ENCODE data around the gene PJA2.
"Not testable (repeated sequence)": the region's sequence is repeated elsewhere in the genome, so short reads cannot be mapped to it uniquely, and the experiment has no call there.

Gene PJA2, protein sequence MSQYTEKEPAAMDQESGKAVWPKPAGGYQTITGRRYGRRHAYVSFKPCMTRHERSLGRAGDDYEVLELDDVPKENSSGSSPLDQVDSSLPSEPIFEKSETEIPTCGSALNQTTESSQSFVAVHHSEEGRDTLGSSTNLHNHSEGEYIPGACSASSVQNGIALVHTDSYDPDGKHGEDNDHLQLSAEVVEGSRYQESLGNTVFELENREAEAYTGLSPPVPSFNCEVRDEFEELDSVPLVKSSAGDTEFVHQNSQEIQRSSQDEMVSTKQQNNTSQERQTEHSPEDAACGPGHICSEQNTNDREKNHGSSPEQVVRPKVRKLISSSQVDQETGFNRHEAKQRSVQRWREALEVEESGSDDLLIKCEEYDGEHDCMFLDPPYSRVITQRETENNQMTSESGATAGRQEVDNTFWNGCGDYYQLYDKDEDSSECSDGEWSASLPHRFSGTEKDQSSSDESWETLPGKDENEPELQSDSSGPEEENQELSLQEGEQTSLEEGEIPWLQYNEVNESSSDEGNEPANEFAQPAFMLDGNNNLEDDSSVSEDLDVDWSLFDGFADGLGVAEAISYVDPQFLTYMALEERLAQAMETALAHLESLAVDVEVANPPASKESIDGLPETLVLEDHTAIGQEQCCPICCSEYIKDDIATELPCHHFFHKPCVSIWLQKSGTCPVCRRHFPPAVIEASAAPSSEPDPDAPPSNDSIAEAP

DNA sequence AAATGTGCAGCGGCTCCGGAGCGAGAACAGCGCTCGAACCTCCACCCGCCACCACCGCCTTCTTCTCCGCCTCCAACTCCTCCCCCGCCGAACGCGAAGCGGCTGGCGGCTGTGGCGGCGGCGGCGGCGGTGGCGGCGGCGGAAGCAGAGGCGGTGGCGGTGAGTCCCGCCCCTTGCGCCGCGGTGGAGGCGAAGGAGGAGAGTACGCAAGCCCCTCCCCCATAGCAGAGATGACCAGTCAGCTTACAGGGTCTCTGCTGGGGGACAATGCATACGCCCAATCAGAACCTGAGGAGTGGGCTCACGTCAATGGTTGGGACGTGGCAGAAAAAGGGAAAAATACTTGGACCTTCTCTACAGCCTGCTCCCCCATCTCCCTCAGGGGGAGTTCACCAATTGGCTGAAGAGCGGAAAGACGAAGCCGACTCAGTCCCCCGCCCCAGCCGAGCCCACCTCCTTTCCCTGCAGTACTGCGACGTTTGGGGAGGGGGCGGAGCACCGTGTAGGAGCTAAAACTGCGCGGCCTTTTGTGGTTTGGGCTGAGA lies at the start of gene PJA2:
Gene PJA2, minus strand, starts transcription at position 131 of the 545 bp plus-strand sequence. CDS start 26,541 bp downstream, outside the sequence.
- DNase-seq (ENCODE audit: low spot score): peak; percentile 83

DNA sequence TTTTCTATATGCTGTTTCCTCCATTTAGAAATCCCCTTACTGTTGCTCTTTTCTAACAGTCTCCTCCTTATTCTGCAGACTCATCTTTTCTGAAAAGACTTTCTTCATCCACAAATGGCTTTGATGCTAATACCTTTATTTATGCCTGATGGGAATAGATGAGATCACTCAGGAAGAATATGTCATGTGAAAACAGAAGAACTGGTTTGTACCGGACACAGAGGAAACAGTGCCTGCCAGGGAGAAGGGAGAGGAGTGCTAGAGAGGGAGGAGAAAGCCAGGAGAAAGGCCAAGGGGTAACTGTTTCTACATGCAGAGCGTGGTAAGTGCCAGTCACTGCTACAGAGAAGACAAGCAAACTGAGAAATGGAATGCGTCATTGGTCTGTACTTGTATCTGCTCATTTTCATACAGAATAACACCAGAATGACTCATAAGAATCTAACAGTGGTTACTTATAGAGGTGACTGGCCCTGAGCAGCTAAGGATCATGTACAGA lies 45.9 kb upstream of the PJA2 start:
- no peak for DNase-seq (ENCODE audit: low spot score)

DNA sequence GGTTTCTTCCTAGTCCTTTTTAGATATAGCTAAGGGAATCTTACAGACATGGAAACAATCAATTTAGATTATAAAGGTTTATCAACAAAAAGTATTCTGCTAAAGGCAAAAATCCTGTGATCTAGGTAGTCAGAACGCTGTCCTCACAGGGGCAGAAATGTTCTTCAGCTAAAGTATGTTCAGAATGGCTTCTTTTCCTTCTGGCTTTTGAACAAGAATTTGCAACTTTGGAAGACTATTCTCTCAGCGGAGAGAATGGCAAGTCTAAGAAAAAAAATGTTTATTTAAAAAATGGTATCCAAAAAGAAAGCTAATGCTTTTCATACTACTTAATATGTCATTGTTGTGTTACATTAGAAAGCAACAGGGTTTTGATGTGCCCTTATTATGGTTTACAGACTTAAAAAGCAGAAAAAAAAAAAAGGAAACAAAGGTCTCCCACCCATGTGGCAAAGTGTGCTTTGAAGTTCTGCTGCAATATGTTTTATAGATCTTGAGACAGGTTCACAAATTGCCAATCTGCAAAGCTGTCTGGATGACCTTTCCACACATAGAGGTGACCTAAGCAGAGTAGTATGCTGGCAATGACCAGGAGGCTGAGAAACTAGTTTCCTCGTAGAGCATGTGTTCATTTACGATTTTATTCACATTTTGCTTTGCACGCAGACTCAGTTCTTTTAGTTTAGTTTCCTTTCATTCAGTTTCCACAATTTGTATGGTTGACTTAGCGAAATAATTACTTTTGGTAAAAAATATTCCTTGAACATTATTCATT lies 45.1 kb upstream of the PJA2 start:
- DNase-seq (ENCODE audit: low spot score): no peak

DNA sequence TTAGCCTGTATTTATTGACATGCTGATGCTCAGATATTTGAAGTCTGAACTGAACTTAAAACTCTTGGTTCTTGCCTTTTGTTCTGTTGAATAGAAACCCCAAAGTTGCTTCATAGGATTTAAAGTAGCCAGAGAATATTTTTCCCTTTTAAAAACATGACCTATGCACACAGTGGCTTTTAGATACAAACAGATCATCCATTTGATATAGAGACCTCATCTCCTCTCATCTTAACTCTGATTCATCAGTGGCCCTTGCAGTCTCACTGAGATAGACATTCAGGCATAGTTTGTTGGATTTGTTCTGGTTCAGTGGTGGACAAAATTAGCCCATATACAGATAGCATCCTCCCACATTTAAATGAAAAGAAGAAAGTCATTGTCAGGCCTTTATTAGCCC lies 43.5 kb upstream of the PJA2 start:
- no peak for DNase-seq (ENCODE audit: low spot score)

DNA sequence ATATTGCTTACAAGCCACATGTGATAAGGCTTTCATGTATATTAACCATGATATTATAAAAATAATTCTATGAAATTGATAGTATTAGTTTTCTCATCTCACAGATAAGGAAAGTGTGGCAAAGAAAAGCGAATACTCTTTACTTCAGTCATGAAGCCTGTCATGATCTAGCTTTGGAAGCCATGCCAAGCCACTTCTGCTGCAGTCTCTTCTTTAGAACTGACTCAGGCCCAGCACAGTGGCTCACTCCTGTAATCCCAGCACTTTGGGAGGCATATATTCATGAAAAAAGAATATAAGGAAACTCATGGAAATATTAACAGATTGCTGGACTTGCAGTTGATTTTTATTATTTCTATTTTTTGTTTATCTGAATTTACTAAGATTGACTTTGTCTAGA lies 42.9 kb upstream of the PJA2 start:
- no peak for DNase-seq (ENCODE audit: low spot score)

DNA sequence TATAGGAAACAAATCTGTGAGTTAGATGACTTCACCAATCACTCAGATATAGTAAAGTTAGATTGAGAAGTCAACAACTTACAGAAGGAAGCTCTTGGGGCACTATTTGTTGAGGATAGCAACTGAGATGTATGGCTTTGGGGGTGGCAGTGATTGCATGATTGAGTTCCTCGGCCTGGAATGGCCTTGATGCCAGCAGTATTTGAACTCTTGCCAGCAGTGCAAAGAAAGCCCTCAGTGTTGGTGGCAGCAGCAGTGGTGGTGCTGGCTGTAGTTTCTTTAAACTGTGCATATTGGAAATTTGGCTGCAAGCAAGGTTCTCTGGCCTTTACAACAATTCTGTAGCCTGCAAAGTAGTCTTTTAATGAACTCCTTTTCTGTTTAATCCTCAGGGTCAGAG lies 41.4 kb upstream of the PJA2 start:
- DNase-seq (ENCODE audit: low spot score): no peak

DNA sequence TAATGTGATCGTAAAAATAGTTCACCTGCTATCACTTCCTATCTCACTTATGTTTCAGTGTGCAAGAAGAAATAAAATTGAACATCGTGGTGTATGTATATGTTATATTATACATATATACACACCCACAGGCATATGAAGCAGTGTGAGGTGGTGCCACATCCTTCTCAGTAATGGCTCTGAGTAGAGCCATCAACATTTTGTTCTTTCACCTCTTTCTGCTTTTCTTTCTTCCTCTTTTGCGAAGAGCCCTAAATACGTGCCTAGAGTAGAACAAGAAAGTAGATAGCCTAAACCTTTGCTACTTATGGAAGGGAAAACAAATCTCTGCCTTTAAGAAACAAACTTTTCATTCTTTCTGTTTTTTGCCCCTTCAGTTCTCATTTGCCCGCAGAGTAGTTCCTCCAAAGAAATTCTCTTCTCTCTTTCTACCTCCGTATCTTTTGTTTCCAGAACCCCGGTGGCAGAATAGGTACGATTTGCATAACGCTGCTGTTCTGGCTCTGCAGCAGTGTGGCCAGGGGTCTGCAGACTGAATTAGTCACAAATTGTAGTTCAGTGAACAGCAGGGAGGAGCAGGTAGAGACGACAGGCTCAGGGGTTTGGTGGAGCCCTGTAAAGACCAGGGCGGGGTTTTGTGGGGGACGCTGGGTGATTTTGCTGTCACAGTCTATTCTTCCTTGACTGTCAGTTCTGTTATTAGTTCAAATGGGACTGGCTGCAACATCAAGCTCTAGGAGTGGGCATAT lies 40.5 kb upstream of the PJA2 start:
- no peak for DNase-seq (ENCODE audit: low spot score)

DNA sequence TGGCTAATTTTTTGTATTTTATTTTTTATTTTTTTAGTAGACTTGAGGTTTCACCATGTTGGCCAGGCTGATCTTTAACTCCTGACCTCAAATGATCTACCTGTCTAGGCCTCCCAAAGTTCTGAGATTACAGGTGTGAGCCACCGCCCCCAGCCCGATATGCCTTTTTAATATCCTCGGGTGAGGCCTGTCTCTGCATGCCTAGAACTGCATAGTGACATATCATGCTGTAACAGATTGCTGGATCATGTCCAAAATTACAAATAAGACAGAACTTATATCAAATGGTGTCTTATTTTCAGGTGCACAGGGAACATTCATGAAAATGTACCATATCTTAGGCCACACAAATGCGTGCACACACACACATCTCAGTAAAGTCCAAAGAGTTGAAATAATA lies 39.1 kb upstream of the PJA2 start:
- DNase-seq (ENCODE audit: low spot score): no peak

DNA sequence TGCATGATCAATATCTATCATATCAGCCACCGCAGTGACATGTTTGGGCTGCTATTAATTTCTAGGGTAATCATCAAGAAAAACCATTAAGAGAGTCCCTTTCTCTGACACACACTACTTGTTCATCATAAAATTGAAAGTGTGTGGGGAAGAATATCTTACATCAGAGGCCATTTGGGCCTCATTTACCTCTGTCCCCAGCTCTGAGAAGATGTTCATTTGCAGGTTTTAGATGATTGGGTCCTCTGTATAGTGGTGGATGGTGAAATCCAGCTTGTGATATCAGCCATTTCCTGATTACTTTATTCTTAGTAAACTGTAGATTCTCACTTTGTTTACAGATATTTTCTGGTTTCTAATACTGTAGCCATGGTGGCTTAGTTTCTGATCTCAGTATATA lies 29.8 kb upstream of the PJA2 start:
- no peak for DNase-seq (ENCODE audit: low spot score)

DNA sequence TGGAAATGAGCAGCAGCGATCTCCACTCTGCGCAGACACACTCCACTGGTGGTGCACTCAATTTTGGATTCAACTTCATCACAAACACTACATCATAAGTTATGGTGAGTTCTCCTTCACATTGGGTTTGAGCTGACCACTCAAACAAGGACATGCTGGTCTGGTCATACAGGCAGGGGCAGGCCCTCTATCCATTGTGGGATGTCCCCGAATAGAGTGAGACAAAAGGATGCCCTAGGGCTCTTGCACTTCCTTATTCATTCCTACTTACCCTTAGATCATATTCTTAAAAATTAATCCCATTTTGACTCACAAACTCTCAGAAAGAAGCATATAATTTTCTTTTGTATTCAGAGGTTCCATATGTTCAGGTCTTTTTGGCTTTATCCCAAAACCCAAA lies 16.3 kb upstream of the PJA2 start:
- DNase-seq (ENCODE audit: low spot score): no peak

DNA sequence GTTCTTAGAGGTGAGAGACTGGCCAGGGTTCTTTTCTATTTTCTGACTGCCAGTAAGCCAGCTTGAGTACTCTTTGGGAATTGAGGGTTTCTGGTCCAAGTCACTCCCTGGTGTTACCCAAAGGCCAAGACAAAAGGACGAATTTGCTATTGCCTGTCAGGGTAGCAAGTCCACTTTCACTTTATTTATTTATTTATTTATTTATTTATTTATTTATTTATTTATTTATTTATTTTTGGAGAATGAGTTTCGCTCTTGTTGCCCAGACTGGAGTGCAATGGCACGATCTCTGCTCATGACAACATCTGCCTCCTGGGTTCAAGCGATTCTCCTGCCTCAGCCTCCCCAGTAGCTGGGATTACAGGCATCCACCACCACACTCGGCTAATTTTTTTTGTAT lies 15.7 kb upstream of the PJA2 start:
- DNase-seq (ENCODE audit: low spot score): not testable (repeated sequence)

DNA sequence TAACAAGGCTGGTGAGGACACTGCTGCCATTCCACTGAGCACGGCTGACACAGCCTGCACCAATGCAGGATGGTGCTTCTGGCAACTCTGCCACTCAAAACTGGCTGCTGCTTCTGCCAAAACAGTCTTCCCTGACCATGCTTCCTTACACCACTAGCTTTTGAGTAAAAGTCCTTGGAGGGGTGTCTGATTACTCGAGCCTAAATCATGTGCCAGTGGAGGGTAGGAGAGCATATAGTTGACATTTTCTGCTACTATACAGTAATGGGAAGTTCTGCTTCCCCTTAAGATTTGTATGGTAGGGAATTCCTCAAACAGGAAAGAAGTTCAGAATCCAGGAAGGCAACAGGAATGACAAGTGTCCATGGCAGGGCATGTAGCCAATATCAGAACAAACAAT lies 12.2 kb upstream of the PJA2 start:
- DNase-seq (ENCODE audit: low spot score): no peak

DNA sequence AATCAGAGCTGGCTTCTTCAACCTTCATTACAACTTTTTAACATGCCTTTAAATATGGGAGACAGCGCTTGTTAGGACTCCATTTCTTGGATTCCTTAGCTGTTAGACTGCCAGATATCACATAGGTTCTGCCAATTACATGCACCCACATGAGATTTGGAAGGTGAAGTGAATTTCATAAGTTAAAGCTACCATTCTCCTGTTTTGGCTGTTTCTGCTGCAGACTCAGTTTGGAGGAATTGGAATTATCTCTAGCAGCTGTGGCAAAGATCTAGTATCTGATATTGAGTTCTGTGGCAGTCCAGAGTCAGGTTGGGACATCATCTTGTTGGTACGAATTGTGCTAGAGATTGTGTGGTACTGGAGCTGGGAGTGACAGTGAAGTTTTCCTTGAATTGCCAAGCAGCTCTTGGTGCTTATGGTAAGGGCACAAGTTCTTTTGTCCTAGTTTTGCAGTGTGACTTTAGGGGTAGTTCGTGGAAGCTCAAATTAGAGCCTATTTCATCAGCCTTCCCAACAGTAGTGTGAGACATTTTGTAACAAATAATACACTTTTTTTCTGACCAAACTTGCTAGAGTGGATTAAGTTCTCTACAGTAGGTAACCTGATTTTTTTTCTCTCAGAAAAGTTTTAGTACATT lies 9.1 kb upstream of the PJA2 start:
- no peak for DNase-seq (ENCODE audit: low spot score)

DNA sequence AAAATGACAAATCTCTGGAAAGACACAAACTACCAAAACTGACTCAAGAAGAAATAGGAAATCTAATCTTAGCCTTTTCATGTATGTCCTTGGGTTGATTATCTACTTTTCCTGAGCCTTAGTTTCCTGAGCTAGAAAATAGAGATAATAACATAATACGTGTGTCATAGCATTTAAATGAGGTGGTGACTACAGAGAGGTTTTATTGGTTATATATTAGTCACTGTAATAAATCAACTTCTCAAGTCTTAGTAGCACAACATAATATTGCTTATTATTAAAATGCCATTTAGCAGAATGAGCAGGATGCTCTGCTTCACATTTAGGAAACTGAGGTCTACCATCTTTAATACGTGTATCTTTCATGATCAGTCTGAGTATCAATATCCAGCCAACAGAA lies 7.1 kb upstream of the PJA2 start:
- DNase-seq (ENCODE audit: low spot score): no peak

DNA sequence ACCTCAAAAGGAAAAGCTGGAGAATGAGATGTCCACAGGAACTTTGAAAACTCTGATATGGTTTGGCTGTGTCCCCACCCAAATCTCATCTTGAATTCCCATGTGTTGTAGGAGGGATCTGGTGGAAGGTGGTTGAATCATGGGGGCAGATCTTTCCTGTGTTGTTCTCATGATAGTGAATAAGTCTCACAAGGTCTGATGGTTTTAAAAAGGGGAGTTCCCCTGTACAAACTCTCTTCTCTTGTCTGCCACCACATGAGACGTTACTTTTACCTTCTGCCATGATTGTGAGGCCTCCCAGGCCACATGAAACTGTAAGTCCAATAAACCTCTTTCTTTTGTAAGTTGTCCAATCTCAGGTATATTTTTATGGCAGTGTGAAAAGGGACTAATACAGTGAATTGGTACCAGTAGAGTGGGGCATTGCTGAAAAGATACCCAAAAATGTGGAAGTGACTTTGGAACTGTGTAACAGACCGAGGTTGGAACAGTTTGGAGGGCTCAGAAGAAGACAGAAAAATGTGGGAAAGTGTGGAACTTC lies 4.2 kb upstream of the PJA2 start:
- not testable (repeated sequence) for DNase-seq (ENCODE audit: low spot score)

DNA sequence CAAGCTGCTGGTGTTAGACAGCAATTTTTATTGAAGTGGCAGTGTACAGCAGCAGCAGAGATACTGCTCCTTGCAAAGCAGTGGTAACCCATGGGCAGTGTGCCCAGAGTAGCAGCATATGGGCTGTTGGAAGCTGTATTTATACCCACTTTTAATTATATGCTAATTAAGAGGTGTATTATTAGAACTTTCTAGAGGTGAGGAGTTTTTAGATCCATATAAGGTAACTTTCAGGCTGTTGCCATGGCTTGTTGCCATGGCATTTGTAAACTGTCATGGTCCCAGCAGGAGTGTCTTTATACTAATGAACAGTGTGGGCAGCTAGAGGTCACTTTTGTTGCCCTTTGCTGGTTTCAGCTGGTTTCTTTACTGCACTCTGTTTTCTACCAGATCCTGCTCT lies 3.7 kb upstream of the PJA2 start:
- no peak for DNase-seq (ENCODE audit: low spot score)

DNA sequence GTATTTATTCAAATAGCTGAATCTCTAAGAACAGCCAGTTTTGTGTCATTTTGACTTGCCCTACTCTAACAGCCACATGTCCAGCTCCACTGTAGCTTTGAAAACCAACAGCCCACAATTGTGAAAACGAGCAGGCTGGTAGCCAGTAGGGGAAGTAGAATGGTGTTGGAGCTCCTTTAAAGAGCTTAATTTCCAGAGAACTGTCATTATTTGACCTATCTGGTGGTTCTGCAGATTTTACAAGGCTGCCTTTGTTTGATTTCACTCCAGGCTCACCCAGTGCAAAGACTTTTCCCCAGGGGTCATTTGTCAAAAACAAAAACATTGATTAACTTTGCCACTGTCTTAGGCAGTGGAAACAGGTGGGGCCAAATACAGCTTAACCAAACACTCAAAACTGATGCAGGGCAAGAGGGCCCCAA lies 3.2 kb upstream of the PJA2 start:
- DNase-seq (ENCODE audit: low spot score): no peak

DNA sequence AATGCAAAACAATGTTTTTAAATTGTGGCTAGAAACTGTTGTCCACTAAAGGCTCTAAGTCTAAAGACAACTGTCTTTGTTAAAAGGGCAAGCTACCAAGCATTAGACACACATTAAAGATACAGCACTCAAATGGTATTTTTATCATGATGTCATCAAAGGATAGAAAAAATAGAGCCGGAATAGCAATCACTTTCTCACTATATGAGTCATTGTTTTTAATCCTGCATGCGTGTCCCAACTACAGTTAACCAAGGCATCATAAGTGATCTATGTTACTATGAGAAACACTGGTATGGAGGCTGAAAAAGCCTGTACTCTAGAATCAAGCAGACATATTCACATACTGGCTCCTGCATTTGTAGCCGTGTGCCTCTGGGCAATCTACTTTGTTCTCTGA lies 1.9 kb upstream of the PJA2 start:
- DNase-seq (ENCODE audit: low spot score): no peak

DNA sequence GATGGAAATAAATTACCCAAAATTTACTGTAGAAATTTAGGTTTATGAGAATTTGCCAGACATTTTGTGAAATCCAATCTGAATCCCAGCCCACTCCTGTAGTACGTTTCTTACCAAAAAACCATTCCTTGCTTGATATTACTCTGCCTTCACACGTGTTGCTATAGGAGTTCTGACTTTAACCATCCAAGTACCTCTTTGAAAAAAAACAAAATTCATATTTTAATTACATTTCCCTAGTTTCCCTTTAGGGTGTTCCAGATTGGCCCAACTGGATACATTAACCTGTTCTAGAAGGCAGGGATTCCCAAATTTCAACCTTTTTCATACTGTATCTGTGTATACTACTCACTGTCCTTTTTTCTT lies 1.4 kb upstream of the PJA2 start:
- DNase-seq (ENCODE audit: low spot score): no peak

DNA sequence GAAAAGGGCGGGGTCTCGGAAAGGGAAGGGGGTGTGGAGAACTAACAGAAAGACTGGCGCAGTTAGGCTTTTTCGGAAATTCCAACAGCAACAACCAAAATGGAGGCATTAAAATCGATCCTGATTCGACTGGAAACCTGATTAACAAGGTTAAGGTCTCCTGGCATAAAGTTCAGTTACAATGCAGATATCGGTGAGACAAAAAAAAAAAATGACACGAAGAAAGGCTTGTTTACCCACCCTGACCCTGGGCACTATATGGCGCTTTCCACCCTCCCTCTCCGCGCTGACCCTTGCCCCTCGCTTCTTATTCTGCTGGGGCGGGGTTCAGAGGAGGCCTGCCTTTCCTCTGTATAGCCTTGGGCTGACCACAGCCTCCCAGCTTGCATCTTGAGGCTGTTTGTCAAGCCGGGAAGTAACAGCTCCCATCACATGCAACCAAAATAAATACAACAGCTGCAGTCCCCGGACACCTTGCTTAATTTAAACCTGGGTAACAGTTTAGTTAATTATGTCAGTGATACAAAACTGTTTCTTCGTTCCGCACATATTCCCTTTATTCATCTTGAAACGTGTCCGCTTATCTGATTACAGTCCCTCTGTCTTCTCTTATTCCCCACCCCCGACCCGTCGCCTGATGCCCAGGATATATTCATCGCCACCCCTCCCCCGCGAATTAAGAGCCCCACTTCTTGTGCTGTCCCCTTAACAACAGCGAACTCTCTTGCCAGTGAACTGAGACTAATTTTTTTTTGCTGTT lies 795 bp upstream of the PJA2 start:
- DNase-seq (ENCODE audit: low spot score): no peak

Data from HuH-7.5 (cell line).